NCI-H1417 (cell line): ENCODE measurements around the gene PDP2.

ENCODE experiments used
- DNase-seq, 3 experiments: peaks; one replicate each; lab custom pipeline; 2025; lab: John Stamatoyannopoulos, UW

PDP2 gene

DNA sequence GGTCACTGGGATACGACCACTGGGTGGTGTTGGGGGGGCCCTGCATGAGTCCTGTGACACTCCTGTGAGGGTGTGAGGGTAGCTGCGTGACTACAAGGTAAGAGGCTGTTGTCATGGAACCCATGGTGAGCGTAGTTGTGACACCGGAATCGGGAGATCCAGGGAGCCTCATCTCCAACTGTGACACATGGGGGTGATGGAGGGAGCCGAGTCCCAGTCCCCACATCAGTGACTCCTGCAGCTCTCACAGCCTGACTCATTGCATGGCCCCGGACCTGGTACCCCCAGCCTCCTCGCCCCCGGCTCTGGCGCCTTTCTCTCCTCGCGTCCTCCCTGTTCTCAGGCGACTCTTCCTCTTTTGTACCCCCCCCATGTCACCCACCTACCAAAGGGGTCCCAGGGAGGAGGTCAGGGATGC, 24.1 kb downstream of the PDP2 start:
- DNase-seq, result no peak

DNA sequence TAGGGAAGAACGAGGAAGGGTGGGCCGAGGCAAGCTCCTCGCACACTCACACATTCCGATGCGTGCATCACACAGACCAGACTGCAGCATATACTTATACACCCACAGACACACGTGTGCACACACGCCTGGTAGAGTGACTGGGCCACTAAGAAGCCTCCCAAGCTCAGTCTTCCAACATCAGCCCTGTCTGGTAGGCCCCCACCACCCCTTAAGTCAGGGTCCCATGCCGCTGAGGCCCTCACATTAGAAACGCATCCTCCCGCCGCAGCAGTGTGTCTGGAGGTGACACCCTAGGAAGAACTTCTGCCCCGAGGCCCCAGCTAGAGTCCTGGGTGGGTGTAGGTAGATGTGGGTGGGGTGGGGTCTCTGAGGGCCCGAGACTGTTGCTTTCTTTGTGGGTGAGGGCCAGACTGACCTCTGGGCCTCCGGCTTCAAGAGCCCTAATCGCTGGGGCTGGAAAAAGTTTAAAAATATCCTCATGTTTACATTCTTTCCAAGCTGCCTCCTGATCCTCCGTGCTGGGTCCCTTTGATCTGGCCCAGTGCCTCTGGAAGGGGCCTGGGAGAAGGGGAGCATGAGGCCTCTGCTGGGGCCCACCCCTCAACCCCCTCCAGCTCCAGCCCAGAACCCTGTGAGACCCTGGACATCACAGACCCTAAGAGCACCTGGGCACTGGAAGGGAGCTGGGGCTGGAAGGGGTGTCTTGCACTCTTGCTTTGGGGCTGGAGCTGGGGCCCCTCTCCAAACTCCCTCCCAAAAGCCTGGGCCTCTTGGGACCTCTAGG, 24.7 kb downstream of the PDP2 start:
- no peak for DNase-seq

DNA sequence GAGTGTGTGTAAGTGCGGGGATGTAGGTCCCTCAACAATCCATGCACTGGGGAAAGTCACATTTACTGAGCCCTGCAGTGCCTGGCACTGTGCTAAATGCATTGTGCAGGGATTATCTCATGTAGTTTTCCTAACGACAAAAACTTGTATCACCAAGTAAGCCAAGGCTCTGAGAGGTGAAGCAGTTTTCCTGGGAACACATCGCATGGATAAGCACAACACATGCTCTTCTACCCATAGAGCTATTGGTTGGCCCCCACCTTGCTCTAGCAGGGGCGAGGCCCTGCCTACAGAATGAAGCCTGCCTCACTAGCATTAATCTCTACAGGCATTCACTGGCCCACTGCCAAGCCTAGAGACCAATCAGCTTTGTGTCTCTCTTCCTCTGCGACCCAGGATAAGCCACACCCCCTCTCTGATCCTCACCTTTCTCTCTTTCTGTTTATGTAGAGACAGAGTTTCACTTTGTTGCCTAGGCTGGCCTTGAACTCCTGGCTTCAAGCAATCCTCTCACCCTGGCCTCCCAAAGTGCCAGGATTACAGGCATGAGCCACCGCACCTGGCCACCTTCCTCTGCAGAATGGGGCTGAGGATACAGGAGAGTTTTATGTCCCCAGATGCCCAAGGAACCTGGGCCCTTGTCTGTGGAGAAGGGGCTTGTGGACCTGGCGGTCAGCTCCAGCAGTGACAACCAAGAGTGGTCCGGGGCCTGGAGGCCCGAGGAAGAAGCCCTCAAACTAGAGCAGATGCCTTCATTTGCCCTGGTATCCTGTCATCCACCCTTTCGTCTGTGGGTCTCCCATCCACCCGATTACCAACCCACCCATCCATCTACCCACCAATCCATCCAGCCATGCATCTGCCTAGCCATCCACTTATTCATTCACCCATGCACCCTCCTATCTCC, 25.6 kb downstream of the PDP2 start:
- peak in 2 of 3 experiments; percentile 31 to 36 for DNase-seq

DNA sequence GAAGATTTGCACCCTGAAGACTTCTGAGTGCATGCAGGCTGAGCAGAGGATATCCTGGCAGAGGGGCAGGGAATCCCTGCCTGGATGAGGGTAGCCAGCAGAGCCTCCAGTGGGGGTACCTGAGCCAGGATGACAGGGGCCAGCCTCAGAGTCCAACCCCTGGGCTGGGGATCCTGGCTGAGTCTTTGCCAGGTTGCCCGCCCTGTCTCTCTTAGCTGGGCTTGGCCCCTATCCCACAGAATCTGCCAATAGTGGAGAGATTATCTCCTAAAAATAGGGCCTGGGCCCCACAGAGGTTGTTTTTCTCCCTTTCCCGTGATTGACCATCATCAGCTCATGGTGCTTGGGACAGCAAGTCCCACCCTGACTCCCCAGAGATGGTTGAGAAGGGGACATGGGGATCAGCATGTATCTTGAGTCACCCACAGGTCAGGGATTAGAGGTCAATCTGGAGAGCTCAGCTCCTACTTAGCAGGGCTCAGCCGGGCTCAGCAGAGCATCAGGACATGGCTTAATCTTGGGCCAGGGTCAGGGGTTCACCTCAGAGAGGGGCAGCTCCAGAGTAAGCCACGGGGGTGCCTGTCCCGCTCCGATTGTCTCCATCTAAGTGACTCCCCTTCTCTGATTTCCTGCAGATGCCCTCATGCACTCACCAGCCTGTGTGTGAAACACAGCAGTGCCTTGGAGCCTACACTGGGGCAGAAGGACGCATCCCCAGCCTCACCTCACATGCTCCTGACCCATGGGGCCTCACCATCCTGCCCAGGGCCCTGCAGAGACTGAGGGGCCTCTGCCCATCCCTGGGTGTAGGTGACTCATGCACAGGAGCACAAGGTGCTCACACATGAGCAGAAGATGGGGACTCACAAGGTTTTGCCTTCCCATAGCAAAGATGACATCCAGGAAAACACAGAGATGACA, 26.9 kb downstream of the PDP2 start:
- DNase-seq, result no peak

DNA sequence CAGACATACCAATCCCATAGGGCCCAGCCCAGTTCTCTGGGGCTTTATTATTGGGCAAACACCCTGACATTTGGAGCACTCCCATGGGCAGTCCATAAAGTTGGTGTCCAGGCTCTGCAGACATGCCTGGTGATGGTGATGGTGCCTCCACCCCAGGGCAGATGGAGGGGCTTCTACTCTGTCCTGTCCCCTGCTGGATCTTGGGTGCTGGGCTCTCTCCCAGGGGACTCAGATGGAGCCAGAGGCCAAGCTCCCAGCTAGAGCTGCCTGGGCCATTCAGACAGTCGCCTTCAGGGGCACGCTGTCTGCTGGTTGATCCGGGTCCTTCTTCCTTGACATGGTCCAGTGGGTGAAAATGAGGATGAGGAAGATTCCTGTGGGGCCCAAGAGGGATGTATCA, 27.8 kb downstream of the PDP2 start:
- no peak for DNase-seq

DNA sequence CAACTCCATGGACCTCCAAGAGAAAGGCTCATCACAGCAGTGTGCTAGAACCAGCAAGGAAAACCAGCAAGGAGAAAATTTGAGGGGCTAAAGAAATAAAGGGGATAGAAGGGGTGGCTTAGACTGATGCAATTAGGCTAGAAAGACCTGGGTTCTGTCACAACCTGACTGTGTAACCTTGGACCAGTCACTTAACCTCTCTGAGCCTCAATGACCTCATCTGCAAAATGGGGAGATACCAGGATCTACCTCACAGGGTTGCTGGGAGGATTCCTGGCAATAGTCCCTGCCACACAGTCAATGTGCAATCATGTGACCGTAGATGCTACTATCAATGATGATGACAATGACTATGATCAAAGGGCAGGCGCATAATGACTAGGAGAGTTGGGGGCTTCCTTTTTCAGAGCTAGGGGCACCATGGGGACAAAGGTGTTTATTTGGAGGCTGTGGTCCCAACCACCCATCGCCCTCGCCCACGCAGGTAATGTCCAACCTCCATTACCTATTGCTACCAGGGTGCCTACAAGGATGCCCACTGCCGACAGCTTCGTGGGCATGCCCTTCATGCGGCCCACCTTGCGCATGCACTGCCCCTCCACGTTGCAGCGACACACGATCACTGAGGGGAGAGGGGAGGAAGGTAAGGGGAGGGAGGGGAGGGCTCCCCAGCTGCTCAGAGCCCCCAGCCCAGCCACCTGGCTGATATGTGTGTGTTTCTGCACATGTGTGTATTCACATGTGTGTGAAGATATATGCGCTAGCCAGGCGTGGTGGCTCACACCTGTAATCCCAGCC, 28.6 kb downstream of the PDP2 start:
- DNase-seq, result no peak

DNA sequence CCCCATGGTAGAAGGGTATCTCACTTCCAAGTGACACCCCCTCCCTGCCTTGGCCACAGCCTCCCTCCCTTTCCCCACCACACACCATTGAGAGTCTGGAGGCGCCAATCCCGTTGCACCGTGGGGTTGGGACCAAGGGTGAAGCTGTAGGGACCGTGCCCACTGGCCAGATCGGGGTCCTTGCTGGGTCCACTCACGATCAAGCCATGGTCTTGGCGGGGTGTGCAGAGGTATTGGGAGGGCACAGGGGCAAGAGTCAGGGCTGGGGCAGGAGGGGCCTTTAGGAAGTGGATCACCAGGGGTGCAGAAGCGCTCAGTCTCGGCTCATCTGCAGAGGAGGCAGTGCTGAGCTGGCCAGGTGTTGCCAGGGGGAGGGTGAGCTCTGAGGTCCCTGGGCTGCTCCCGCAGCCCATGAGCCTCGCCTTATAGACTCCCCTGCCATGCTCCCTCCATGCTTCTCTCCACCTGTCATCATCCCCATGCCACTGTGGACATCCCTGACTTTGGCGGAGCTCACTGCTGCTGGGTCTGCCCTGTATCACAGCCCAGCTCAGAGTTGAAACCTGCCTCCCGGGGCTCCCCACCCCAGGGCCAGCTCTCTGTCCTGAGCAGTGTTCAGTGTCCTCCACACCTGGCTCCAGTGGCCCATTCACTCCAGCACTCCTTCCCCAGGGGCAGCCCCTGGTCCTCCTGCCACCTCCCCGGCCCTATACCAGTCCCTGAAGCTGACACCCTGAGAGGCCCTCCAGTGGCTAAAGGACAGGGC, 30.0 kb downstream of the PDP2 start:
- no peak for DNase-seq

DNA sequence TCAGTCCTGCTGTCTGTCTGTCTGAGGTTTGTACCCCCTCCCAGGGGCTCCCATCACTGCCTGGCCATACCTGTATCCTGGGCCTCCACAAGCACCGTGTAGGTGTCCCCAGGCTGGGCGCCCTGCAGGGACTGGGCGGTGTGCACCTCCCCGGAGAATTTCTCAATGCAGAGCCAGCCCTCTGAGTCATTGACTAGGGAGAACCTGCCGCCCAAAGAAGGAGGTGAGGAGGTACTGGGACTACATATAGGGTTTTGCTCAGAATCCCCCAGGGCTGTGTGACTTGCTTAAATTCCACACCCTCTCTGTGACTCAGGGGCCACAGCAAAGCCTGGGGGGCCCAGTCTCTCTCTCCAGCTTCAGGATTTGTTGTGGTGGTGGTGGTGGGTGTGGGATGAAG, 30.8 kb downstream of the PDP2 start:
- DNase-seq, result no peak

DNA sequence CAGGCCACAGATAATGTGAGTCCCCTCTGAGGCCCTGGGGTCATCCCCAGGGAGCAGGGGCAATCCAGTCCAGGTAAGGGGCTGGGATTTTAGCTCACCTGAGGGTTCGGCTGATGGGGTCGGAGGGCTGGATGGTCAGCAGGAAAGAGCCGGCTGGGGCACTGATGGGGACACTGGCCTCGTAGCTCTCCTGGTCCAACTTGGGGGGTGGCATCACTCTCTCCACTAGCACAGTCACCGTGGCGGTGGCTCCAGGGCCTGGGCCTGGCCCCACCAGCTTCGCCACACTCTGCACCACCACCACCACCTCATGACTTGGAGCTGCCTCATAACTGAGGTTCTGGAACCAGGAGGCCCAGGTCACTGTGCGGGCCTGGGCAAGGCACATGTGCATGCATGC, 31.5 kb downstream of the PDP2 start:
- DNase-seq, result no peak

DNA sequence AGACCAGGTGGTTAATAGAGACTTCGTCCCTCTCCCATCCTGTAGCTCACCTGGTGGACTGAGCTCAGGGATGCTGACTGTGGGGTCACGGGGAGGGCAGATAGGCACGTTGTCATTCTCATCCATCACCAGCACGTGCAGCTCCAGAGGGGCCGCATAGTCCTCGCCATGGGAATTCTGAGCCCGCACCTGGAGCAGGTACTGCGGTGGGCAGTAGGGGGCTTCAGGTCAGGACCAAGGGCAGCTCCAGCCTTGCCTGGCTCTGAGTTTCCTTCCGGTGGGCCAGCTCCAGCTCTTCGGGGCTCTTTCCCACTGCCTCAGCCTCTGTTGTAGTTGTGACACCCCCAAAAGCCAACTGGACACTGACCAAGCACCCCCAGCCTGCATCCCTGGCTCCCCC, 32.8 kb downstream of the PDP2 start:
- DNase-seq, result no peak

DNA sequence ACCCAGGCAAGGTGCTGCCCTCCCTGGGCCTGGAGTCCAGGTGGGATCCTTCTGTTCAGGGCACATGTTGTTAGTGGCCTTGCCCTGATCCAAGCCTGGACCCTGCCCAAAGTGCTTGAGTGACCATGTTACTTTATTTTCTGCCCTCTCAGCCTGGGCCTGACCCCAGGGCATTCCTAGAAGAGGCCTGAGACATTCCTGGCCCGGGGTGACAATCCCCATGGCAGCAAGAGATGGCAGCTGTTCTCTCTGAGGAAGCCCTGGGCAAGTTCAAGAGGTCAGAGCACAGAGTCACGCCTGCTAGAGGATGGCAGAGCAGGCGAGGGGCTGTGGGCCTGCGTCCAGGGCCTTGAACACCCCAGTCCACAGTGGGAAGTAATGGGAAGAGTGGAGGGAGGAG, 33.4 kb downstream of the PDP2 start:
- DNase-seq, result no peak

DNA sequence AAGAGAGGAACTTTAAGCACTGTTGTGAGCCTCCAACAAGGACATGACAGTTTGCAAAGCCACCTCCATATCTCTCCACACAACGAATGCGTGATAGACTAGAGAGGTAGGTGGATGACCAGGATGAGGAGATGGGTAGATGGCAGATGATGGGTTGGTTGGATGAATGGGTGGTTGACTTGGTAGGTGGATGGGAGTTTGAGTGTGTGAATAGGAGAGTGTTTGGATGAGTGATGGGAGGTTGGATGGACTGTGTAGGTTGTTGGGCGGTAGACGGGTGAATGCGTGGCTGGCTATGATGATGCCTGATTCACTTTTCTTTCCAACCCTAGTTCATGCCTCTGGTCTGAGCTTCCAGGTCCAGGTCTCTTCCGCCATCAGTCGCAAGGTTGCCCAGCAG, 34.2 kb downstream of the PDP2 start:
- DNase-seq, result no peak

DNA sequence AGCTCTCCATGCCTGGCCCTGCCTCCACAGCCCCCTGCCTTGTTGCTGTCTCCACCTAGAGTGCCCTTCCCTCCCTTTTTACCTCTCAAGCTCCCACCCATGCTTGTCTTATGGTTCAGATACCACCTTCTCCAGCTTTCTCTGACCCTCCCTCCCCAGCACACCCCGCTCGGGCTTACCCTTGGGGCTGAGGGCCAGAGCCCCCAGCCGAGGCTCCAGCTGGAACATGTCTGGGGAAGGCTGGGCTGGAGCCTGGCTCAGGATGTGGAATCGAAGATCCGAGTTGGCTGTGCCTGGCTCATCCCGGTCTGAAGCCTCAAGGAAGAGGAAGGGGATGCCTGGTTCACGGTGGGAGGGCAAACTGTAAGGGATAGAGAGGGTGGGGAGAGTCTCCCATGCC, 34.7 kb downstream of the PDP2 start:
- no peak for DNase-seq

DNA sequence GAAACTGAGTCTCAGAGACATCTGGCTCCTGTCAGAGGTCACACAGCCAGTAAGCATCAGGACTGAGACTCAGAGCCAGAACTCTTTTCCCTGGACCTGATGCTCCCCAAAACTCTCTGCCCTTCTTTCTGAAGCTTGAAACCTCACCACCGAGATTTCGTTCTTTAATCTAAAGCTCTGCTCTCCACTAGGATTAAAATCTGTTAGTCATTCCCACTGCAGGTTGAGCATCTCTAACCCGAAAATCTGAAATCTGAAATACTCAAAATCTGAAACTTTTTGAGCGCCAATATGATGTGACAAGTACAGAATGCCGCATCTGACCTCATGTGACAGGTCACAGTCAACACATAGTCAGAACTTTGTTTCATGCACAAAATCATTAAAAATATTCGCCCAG, 36.2 kb downstream of the PDP2 start:
- DNase-seq, result no peak

DNA sequence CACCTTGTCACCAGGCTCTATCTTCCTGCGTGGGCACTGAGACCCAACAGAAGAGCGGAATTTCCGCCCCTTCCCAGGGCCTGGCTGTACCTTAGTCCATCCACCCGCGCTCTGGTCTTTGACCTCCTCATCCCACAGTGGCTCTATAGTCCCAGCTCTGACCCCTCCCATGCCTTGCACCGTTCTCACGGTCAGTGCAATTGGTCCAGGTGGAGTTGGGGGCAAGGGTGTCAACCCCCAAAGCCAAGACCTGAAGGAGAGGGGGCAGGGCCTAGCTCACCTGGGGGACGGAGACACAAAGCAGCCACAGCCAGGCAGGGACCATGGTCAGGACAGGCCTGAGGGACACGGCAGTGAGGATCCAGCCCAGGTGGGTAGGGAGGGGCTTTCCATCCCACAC, 37.4 kb downstream of the PDP2 start:
- no peak for DNase-seq

DNA sequence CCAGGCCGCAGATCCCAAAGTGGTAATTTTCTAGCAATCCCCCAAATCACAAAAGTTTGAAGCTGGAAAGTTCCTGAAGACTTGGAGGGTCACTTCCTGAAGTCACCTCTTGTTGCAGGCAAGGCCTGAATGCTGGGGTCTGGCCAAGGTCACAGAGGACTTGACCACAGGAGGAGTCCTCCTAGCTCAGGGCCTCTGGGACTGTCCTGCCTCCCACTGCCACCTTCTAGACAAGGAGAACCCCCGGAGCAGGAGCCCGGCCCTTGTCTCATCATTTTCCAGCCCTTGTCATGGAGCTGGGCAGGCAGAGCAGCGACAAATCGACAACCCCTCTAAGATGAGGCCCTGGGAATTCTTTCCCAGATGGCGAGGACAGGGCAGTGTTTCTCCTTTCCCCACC, 38.0 kb downstream of the PDP2 start:
- no peak for DNase-seq

DNA sequence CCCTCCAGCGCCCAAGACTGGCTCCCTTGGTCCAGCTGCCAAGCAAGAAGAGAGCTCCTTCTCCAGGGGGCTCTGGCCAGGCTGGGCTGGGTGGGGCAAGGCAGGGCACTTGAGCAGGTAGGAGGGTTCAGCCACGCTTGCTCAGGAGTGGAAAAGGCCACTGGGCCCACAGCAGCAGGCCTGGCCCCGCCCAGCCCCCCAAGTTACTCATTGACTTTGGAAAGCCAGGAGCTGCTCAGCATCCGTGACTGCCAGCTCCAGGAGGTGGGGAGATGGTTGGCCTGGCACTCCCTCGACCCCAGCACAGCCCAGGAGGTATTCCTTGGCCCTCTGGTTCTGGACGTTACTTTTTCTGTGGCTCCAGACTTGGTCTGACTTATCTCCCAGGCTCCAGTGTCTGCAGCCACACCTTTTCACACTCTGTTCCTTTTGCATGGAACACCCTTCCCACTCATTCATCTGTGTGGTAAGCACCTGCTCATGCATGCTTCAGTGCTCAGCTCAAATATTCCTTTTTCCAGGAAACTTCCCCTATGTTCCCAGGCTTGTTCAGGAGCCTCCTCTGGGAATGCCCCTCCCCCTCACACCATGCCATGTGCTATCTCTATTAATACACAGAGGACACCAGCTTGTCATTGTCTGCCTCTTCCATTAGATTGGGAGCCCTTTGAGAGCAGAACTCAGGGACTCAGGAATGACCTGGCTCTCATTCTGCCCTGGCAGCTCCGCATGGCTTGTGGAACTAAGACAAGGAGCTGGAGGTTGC, 38.7 kb downstream of the PDP2 start, which contains the start of gene CDH16:
Gene CDH16 (minus strand): TSS at position 83 of the 766 bp plus-strand sequence. CDS start 820 bp downstream, outside the sequence.
- peak in 1 of 3 experiments; percentile 19 for DNase-seq

DNA sequence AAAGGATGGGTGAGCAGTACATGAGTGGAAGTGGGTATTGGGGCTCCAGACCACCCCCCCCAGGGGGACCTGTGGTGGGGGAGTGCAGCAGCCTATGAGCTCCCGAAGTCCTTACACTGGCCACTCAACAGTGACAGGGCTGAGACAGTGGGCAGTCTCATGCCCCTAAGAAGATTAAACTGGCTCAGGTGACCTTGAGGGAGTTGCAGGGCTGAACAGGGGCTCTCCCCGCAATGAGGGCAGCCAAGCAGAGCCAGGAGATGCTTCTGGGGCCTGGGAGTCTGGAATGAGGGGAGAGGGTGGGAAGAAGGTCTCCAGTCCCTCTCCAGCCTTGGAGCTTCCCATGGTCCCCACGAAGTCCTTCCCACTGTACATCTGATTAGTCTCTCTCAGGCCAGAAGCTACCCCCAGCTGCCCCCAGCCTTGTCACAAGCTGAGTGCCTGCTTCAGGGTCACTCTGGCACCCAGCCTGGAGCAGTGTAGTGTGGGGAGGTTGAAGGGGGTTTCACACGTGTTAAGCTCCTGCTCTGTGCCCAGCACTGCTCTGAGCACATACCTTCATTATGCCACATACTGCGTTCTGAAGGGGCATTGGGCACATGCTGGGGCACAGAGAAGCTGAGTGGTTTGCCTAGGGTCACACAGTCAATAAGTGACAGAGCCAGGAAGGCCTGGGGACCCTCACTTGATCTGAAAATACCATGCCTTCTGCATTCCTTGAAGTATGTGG, 39.4 kb downstream of the PDP2 start:
- DNase-seq, result no peak

DNA sequence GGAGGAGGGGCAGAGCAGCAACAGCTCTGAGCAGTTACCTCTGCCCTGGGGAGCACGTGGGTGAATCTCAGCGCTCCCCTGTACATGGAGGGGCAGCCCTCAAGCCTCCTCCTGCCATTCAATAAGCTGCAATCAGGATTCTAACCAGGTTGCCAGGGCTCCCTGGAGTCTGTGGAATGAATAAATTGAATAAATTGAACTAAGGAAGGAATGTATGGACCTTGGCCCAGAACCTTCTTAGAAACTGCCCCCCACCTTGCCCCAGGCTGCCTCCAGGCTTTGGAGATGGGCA, 39.9 kb downstream of the PDP2 start:
- DNase-seq, result no peak
